ENCODE data around the gene LAMC2. TPM values are rescaled to one million over a fixed set of nuclear protein-coding genes. Genes with fewer than 3 reads are reported as not detected.

The LAMC2 gene
- total and polyA plus RNA-seq, 9 of the 15 experiments (the other 6 are each of a cell fraction or from before 2014, with no cell fraction given), result 0.02 to 0.03 TPM; not detected in 7

- intact Hi-C loops (cut with micrococcal nuclease) (no loop called here), in situ Hi-C loops (cut with MboI) (no loop called here)
- ChIA-PET POLR2A (no interaction called here), CTCF (ENCODE audit: low intra/inter-chr PET ratio) (no interaction called here)
- Histone ChIP-seq H2AFZ (ENCODE audit: low read depth, low read length) (no peak overlapping the region), H3K4me1 (replicated peaks in 1 of 2; ENCODE audit: control insufficient read depth in 2 of 2, insufficient read depth in 2 of 2, low read length in 2 of 2) (no peaks in the 10 kb centered on the region), H3K27me3 (ENCODE audit: control insufficient read depth in 2 of 2, insufficient read depth in 2 of 2, low read length in 2 of 2) (peaks cover 10 to 13% of the 10 kb centered on the region in 2 experiments; a peak in 4 of 5 replicates), H3K4me3 (no peak overlapping the region), H3K36me3 (ENCODE audit: control insufficient read depth, insufficient read depth, low read length) (no peaks in the 10 kb centered on the region), H3K79me2 (ENCODE audit: control insufficient read depth, insufficient read depth, low read length) (no peaks in the 10 kb centered on the region), H4K20me1 (replicated peaks; ENCODE audit: control insufficient read depth, insufficient read depth, low read length) (no peaks in the 10 kb centered on the region), H3K27ac (ENCODE audit: extremely low read depth, low read depth, low read length) (no peak overlapping the region), H3K9me1 (ENCODE audit: control insufficient read depth, insufficient read depth, low read length) (no peaks in the 10 kb centered on the region), H3K9me3 (replicated peaks; ENCODE audit: control insufficient read depth, insufficient read depth, low read depth, low read length) (no peaks in the 10 kb centered on the region), H3K4me2 (ENCODE audit: insufficient read depth, low read length) (no peak overlapping the region), H3K9ac (ENCODE audit: insufficient read depth in 1 of 2, low read depth in 2 of 2, low read length in 2 of 2) (no peak overlapping the region)
- no TSS peak for BruUV-seq (replicated peaks)
- 0% methylated on average over 4 of the region's 4 CpGs for WGBS (ENCODE audit: insufficient coverage, low coverage, missing lambda C conversion rate)
- FAIRE-seq (no peak), ATAC-seq (no peak), DNase-seq (ENCODE audit: extremely low read depth in 1 of 4, low spot score in 3 of 4) (no peak)
- TF ChIP-seq ZNF699 (CRISPR knock-in tag; IDR thresholded peaks at IDR 0.05; ENCODE audit: insufficient replicate concordance), result no peak
- no peak for TF ChIP-seq CBX1 (IDR thresholded peaks at IDR 0.05; ENCODE audit: low read depth)
- no peak for TF ChIP-seq ZNF140 (CRISPR knock-in tag; IDR thresholded peaks at IDR 0.05)
Measured at GRCh38 chr1:183138301-183138700, 47.8 kb upstream of the LAMC2 start.

- Histone ChIP-seq H3K79me2 (ENCODE audit: control insufficient read depth, insufficient read depth, low read length) (no peaks in the 10 kb centered on the region), H4K20me1 (replicated peaks; ENCODE audit: control insufficient read depth, insufficient read depth, low read length) (no peaks in the 10 kb centered on the region), H3K9ac (ENCODE audit: insufficient read depth in 1 of 2, low read depth in 2 of 2, low read length in 2 of 2) (no peak overlapping the region), H3K4me2 (ENCODE audit: insufficient read depth, low read length) (no peak overlapping the region), H2AFZ (ENCODE audit: low read depth, low read length) (no peak overlapping the region), H3K4me1 (replicated peaks in 1 of 2; ENCODE audit: control insufficient read depth in 2 of 2, insufficient read depth in 2 of 2, low read length in 2 of 2) (no peaks in the 10 kb centered on the region), H3K36me3 (ENCODE audit: control insufficient read depth, insufficient read depth, low read length) (no peaks in the 10 kb centered on the region), H3K27me3 (ENCODE audit: control insufficient read depth in 2 of 2, insufficient read depth in 2 of 2, low read length in 2 of 2) (peaks cover 8 to 9% of the 10 kb centered on the region in 2 experiments; a peak in 4 of 5 replicates), H3K9me3 (replicated peaks; ENCODE audit: control insufficient read depth, insufficient read depth, low read depth, low read length) (no peaks in the 10 kb centered on the region), H3K4me3 (no peak overlapping the region), H3K27ac (ENCODE audit: extremely low read depth, low read depth, low read length) (no peak overlapping the region), H3K9me1 (ENCODE audit: control insufficient read depth, insufficient read depth, low read length) (no peaks in the 10 kb centered on the region)
- TF ChIP-seq SNAPC5 (CRISPR knock-in tag; IDR thresholded peaks at IDR 0.05), result no peak
- TF ChIP-seq ZBTB1 (CRISPR knock-in tag; IDR thresholded peaks at IDR 0.05; ENCODE audit: borderline replicate concordance, low read depth), result no peak
- no peak for TF ChIP-seq PCBP2 (IDR thresholded peaks at IDR 0.05; ENCODE audit: low read depth, low read length, poor library complexity, severe bottlenecking)
- TF ChIP-seq GTF2B (IDR thresholded peaks at IDR 0.05; ENCODE audit: extremely low read depth, insufficient read length), result no peak
- no peak for TF ChIP-seq ZNF316 (IDR thresholded peaks at IDR 0.05)
- no peak for TF ChIP-seq ZFP30 (CRISPR knock-in tag; IDR thresholded peaks at IDR 0.05; ENCODE audit: borderline replicate concordance)
- no peak for TF ChIP-seq BRF1 (IDR thresholded peaks at IDR 0.05; ENCODE audit: borderline replicate concordance, extremely low read depth, insufficient read length)
- TF ChIP-seq ZNF551 (CRISPR knock-in tag; IDR thresholded peaks at IDR 0.05), result no peak
- TF ChIP-seq U2AF1 (optimal IDR thresholded peaks at IDR 0.05; ENCODE audit: low read depth, low read length), result no peak
- no peak for TF ChIP-seq ZNF253 (CRISPR knock-in tag; conservative IDR thresholded peaks at IDR 0.05)
- no peak for FAIRE-seq
- WGBS (ENCODE audit: insufficient coverage, low coverage, missing lambda C conversion rate), result 0% methylated on average over 4 of the region's 4 CpGs
- CTCF ChIA-PET (ENCODE audit: low intra/inter-chr PET ratio), result no interaction called here
- intact Hi-C loops (cut with micrococcal nuclease), result no loop called here
- no TSS peak for BruUV-seq (replicated peaks)
- in situ Hi-C loops (cut with MboI), result no loop called here
- no peak for DNase-seq (ENCODE audit: extremely low read depth in 1 of 4, low spot score in 3 of 4)
- POLR2A ChIA-PET, result no interaction called here
- no peak for ATAC-seq
Measured at GRCh38 chr1:183139281-183139942, 46.7 kb upstream of the LAMC2 start.
